HG03039 (cell line): ENCODE data around the gene DHX57.
A peak's percentile ranks its signal among the peaks of the same experiment; 100 is the strongest.

Experiments
- ATAC-seq: cut with Tn5 transposase; IDR thresholded peaks from one replicate; pipeline ENCODE4 v1.9.1; 2021; ENCODE audit warnings: mild to moderate bottlenecking, moderate library complexity; ENCODE audit not compliant: unreplicated experiment

The DHX57 gene, protein sequence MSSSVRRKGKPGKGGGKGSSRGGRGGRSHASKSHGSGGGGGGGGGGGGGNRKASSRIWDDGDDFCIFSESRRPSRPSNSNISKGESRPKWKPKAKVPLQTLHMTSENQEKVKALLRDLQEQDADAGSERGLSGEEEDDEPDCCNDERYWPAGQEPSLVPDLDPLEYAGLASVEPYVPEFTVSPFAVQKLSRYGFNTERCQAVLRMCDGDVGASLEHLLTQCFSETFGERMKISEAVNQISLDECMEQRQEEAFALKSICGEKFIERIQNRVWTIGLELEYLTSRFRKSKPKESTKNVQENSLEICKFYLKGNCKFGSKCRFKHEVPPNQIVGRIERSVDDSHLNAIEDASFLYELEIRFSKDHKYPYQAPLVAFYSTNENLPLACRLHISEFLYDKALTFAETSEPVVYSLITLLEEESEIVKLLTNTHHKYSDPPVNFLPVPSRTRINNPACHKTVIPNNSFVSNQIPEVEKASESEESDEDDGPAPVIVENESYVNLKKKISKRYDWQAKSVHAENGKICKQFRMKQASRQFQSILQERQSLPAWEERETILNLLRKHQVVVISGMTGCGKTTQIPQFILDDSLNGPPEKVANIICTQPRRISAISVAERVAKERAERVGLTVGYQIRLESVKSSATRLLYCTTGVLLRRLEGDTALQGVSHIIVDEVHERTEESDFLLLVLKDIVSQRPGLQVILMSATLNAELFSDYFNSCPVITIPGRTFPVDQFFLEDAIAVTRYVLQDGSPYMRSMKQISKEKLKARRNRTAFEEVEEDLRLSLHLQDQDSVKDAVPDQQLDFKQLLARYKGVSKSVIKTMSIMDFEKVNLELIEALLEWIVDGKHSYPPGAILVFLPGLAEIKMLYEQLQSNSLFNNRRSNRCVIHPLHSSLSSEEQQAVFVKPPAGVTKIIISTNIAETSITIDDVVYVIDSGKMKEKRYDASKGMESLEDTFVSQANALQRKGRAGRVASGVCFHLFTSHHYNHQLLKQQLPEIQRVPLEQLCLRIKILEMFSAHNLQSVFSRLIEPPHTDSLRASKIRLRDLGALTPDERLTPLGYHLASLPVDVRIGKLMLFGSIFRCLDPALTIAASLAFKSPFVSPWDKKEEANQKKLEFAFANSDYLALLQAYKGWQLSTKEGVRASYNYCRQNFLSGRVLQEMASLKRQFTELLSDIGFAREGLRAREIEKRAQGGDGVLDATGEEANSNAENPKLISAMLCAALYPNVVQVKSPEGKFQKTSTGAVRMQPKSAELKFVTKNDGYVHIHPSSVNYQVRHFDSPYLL (N-terminal part only)

DNA sequence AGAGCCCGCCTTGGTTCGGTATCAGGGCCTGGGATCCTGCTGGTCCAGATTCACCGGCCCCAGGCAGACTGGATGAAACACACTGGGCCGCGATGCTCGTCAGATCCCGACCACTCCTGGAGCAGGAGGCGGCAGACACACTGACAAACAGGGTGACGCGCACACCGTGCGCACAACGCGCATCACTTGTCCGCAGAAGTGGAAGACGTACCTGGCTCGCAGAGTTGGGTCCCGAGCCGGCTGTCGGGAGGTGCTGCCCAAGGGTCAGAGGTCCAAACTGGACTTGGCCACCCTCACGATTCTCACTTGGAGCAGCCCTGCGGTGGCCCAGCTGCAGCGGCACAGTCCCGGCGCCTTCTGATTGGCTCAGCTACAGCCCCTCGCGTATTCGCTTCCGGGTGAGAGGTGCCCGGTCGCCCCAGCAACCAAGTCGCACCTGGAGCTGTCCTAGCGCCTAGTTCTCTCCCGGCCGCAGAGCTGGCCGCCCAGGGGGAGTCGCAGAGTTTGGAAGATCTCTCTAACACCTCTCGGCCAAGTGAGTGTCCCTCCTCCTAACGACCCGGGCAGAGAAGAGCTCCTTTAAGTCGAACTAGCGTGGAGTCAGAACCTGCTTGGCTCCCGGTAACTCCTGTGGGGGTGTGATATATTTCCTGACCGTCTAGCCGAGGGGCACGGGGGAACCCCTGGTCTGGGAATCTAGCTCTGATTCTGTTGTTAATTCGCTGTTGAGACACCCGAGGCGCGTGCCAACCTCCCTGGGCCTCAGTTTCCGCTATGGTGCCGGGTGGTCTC lies at the start of gene DHX57, which contains the start of gene MORN2:
DHX57 (minus strand) TSS at position 359 of the 792 bp plus-strand sequence. CDS start 7,529 bp downstream, outside the sequence.
MORN2 (plus strand) TSS at position 401 of the 792 bp plus-strand sequence.
- ATAC-seq: peak; percentile 100

DNA sequence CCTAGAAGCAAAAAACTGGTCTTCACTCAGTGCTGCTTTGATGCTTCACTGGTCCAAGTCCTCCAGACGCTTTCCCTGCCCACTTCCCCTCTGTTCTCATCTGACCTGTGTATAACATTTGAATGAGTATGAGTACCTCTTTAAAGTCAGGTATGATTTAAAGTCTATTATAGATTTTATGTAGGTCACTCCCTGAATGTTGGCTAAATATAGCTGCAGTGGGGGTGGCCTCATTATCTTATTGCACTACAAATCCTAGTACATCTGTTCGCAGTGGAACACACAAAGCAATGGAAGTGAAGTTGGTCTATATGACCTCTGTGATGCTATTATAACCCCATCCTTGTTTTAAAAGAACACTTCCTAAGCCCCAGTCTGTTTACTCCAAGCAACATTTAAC lies 47.2 kb upstream of the DHX57 start:
- ATAC-seq: no peak

DNA sequence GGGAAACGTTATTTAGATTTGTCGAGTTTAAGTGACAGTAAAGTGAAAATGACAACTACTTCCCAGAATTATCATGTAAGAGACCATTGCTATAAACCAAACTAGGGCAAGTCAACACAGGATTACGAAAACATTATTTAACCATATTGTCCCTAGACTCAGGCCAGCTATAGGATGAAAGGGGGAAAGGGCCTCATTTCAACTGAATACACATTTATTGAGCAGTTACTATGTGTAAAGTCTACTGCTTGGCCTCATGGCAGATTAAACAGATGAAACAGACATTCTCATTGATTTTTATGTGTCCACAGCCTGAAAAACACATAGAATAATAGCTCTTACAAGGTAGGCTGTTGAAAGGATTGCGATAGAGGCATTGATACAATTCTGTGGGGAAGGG lies 46.7 kb upstream of the DHX57 start:
- ATAC-seq: no peak

DNA sequence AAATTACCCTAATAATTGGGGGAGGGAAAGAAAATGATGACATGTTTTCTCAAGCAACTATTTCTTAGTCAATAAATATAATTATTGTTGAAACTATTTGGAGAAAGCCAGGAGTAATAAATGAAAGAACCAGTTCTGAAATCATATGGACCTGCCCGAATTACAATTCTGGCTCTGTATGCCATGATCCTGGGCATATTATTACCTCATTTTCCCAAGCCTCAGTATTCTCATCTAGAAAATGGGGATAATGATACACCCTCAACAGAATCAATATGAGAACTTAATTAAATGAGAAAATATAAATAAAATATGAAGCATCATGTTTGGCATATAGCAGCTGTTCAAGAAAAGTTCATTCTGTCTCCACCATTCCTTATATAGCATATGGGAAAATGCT lies 36.9 kb upstream of the DHX57 start:
- ATAC-seq: no peak

DNA sequence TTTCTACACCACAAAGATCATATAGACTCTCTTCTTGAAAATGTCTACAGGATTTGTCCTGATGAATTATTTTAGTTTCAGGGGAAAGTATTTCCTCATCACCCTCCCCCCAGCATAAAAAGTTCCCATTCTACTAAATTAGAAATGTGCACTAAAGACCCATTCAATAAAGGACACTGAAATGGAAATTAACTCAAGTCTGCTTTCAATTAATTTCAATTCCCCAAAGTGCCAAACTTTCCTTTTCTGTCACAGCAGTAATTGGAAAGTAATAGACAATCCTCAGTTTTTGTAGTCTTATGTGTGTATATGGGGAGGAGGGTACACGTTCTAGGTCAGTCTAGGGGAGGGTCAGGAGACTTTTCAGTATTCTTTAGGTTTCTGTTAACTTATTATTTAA lies 35.5 kb upstream of the DHX57 start:
- no peak for ATAC-seq

DNA sequence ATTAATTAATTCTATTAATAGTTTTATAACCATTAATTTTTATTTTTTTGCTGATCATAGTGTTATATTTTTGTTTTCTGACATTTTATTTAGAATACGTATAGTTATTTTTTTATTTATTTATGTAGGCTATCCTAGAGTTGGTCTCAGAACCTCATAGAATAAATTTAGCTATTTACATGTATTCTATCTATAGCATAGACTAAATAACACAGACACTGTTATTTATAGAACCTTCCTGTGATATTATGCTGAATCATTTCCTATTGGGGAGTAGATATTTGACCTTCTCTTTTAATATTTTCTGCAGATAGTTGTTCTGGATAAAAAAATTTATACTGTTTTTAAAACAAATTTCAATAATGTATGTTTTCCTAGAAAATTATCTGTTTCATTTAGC lies 34.1 kb upstream of the DHX57 start:
- ATAC-seq: no peak

DNA sequence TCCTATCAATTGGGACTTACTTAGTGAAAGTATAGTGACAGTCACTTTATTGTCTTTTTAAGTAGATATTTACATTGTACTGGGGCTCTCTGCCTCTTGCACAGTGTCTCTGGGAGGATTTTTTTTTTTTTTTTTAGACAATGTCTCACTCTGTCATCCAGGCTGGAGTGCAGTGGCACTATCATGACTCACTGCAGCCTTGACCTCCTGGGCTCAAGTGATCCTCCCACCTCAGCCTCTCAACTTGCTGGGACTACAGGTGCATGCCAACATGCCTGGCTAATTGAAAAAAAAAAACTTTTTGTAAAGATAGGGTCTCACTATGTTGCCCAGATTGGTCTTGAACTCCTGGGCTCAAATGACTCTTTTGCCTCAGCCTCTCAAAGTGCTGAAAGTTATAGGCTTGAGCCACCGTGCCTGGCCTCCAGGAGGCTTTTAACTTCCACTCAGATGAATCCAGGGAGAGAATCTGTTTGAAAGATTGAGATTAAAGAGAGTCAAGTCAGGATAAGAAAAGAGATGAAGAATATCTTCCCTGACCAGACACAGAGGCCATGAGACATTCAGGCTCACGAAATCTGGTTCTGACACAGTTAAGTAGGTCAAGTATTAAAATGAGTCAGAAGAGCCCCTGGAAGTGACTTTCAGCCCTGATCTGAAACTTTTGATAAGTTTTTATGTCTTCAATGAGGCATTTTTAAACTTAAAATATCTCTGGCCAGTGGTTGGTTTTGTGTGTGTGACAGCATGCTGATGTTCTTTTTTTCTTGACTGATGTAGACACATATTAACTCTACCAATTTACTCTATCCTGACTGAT lies 32.2 kb upstream of the DHX57 start:
- ATAC-seq: peak; percentile 86

DNA sequence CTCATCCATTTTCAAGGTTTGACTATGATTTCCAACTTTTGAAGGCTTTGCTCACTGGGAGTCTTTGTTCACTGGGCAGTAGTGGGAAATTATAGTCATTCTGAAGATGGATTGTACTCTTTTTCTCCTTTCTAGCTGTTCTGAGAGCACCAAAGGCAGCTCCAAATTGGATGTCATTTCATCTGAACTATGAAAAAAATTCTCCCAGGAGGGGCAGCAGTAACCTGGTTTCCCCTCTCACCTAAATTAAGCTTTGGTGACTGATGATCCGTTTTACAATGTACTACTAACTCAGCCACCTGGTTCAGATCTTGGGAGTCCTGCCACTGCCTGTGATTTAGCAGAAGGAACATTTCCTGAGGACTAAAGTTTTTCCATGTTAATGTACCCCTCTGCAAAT lies 31.5 kb upstream of the DHX57 start:
- ATAC-seq: no peak

DNA sequence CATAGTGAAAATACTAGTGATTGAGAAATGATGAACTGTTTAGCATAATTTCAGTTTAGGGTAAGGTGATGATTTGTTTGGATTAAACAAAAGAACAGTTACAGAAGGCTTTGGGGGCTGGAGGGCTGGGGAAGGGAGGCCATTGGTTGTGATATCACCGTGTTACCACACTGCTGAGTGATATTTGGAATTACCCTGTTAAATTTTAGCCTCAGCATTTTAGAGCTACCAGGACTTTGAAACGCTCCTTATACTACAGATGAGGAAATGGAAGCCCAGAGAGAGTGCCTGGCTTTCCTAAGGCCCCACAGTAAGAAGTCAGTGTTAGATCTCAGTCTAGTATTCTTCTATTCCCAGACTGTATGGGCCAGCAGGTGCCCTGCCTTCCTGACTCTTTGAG lies 29.5 kb upstream of the DHX57 start:
- ATAC-seq: no peak

DNA sequence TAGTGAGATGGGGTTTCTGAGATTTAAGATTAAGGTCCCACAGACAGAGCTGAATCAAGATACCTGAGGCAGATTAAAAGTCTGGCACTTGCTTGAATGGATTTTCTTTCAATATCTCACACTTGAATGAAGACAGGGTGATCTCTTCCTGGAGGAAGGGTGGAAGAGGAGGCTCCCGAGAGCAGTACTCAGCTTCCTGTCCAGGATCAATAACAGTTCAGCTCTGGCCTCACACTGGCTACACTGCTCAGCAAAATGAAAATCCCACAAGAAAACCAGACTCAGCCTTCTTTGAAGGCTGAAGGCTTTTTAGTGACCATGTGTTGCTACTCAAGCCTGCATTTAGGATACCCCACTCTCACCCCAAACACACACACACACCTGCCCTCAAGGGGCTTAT lies 25.0 kb upstream of the DHX57 start:
- ATAC-seq: no peak

DNA sequence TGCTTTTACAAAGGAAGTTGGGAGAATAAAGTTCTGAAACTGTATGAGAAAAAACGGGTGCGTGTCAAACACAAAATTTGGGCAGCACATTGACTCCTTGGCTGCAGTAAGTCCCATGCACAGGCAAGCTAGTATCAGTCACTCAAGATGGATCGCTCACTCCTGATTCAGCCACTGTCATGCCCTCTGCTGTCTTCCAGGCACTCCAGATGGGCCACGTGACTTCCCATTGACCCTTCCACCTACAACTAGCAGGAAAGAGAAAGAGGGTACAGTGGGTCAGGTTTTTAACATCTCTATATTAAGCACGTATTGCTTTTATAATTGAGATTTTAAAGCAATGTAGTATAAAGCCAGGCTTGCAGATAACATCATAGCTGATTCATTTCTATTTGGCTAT lies 22.5 kb upstream of the DHX57 start:
- no peak for ATAC-seq

DNA sequence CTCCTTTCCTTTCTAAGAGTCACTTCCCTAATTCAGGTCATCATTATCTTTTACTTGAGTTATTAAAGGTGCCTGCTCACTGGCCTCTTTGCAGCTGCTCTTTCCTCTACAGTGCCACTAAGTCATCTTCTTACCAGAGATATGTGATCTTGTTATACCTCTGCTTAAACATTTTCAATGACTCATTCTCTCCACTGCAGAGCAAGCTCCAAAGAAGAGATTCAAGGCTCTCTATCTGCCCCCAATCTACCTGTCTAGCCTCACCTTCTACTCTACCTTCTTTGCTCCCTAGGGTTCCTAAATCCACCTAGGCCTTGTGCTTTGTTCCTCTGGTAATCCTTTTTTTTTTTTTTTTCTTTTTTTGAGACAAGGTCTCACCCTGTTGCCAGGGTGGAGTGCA lies 17.1 kb upstream of the DHX57 start:
- no peak for ATAC-seq

DNA sequence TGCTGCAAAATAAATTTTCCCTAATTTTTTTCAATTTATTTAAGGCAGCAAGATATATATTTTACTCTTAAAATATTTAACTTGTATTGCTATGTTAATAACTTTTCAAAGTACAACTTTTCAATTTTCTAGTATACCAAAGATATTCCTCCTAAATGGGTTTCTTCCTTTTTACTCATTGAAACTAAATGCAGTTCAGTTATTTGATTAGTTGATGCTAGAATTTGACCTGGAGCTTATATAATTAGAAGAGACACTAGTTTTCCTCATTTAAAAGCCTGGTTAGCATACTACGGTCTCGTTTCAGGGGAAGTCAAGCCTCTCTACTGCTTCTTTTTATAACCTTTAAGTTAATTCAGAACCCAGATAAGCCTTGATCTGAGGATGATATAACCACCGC lies 13.8 kb upstream of the DHX57 start, which contains the start of gene ARHGEF33:
ARHGEF33 (plus strand) TSS at position 301 of the 400 bp plus-strand sequence. CDS start 29,573 bp downstream, outside the sequence.
- ATAC-seq: no peak

DNA sequence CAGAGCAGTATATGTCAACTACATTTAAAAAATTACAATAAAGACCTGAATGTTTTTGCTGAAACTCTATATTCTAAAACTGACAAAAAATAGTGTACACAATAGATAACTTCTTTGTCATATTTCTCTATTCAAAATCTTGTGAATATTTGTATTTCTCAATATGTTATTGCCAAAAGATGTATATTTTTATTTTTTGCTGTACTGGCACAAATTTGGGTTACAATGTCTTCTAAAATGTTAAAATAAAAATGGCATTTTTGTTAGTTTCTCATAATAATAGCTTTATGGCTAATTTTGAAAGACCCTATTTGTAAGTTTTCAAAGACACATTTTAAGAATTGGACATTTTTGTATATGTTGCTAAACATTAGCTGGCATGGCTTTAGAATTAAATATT lies 13.3 kb upstream of the DHX57 start:
- ATAC-seq: no peak

DNA sequence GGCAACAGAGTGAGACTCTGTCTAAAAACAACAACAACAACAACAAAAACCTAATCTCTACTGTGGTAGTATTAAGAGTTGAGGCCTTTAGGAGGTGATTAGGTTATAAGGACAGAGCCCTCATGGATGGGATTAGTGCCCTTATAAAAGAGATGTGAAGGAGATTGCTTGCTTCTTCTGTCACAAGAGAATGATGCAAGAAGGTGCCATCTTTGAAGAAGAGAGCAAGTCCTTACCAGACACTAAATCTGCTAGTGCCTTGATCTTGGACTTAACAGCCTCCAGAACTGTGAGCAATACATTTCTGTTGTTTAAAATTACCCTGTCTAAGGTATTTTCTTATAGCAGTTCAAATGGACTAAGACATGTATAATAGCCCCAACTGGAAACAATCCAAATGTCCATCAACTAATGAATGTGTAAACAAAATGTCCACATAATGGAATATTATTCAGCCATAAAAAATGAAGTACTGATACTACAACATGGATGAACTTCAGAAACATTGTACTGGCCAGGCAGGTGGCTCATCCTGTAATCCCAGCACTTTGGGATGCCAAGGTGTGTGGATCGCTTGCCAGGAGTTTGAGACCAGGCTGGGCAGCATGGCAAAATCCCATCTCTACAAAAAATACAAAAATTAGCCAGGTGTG lies 12.3 kb upstream of the DHX57 start:
- ATAC-seq: no peak

DNA sequence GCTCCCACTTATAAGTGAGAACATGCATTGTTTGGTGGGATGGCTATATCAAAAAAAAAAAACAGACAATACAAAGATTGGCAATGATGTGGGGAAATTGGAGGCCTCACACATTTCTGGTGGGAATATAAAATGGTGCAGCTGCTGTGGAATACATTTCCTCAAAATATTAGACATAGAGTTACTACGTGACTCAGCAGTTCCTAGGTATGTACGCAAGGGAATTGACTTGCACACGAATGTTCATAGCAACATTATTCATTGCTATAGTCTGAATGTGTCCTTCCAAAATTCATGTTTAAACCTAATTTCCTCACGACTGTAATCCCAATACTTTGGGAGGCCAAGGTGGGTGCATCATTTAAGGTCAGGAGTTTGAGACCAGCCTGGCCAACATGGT lies 11.6 kb upstream of the DHX57 start:
- ATAC-seq: no peak

DNA sequence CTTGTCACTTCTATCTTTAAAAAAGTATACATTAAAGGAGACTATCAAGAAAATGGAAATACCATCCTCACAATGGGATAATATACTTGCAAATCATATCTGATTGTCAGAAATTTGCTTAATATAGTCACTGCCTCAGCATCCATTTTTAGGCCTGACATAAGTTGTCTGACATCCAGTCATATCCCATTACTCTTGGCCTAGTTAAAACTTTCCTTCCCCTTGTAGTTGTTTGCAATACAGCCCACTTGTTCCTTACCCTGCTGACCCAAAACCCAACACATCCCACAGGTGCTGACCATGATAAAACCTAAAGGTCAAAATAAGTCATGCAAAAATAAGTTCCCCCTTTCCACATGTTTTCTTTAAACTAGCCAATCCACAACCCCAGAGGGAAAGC lies 10.3 kb upstream of the DHX57 start:
- no peak for ATAC-seq

DNA sequence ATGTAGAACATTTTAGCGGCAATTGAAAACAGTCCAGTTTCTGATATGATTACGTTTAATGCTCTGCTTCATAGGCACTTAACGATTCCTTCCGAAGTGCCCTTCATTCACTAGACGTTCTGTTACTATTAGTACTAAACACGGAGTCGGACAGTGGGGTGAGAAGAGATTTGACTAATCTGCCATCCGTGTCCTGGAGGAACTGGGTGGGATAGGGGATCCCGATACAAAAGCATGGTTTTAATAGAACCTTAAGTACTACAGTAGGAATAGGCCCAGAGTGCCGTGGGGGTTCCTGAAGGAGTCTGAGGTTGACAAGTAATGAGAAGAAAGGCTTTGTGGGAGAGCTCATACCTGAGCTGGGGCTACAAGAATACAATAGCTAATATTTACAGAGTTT lies 673 bp upstream of the DHX57 start:
- no peak for ATAC-seq

DNA sequence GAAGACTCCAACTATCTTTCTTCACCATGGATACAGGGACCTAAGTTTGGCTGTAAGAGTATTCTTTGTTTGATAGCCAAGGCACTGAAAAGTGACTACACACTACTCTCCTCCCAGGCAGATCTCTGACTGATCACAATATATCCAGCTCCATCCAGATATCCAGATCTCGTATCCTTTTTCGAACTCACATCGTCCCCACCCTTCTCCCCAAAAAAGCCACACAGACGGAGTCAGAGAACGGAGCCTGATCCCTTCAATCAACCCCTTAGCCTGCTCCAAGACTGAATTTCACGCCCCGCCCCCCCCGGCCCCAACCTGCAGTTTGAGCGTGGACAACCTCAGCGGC lies 533 bp downstream of the DHX57 start:
- ATAC-seq: no peak
